Activated B cell treated with CpG ODN at 0.5 μM for 24 hours (primary cell): Measurements from ENCODE around the gene GPR17. TPM values are rescaled to one million over a fixed set of nuclear protein-coding genes. Genes with fewer than 3 reads are reported as not detected.

ENCODE experiments used
- ATAC-seq: fragments of 200-7000 bp; cut with Tn5 transposase; one replicate; pipeline ENCODE4 v1.10.0; 2021; ENCODE audit warnings: low read depth, mild to moderate bottlenecking, moderate library complexity
- CTCF ChIA-PET: fragments of 350-600 bp; sonication (Branson Sonifier 250); formaldehyde crosslinking; loops from one replicate; lab custom pipeline; 2021; ENCODE audit warnings: antibody characterized with exemption; lab: Charles Lee
- POLR2A ChIA-PET: fragments of 350-600 bp; sonication (Branson Sonifier 250); formaldehyde crosslinking; loops from one replicate; lab custom pipeline; 2021; ENCODE audit warnings: antibody characterized with exemption; lab: Charles Lee
- DNase-seq: peaks from one replicate; pipeline ENCODE4 v3.0.0; 2022
- H3K27ac Mint-ChIP-seq: one replicate; pipeline ENCODE4 v1.8.0; 2020; ENCODE audit warnings: mixed read lengths
- H3K27me3 Mint-ChIP-seq: one replicate; pipeline ENCODE4 v1.8.0; 2021; ENCODE audit warnings: mixed read lengths
- H3K36me3 Mint-ChIP-seq: one replicate; pipeline ENCODE4 v1.8.0; 2021; ENCODE audit warnings: low read depth, mixed read lengths
- H3K4me1 Mint-ChIP-seq: one replicate; pipeline ENCODE4 v1.8.0; 2021; ENCODE audit warnings: mixed read lengths
- H3K4me3 Mint-ChIP-seq: one replicate; pipeline ENCODE4 v1.8.0; 2020; ENCODE audit warnings: mild to moderate bottlenecking, mixed read lengths
- H3K9me3 Mint-ChIP-seq: one replicate; pipeline ENCODE4 v1.8.0; 2020; ENCODE audit warnings: mixed read lengths
- CTCF ChIP-seq: fragments of 200-600 bp; IDR thresholded peaks from one replicate; pipeline ENCODE4 v1.8.0; 2022; ENCODE audit warnings: antibody characterized with exemption, mild to moderate bottlenecking
- intact Hi-C: fragments of 100-400 bp; cut with micrococcal nuclease; formaldehyde crosslinking; loops from one replicate; pipeline ENCODE4 v1.15.1; 2024
- total RNA-seq: library from RNA; stranded (reverse); gene quantifications from 2 replicates; pipeline ENCODE4 v1.2.3, GENCODE V29; 2022

The GPR17 gene
- total RNA-seq, 1 donor from 2014 or later, result not detected

GRCh38 chr2:127670055-127670956, 24.4 kb downstream of the GPR17 start:
- ATAC-seq (no peak), DNase-seq (no peak)
- Mint-ChIP-seq H3K27ac (no peak overlapping the region), H3K4me3 (no peak overlapping the region), H3K4me1 (peaks cover 4% of the 10 kb centered on the region), H3K27me3 (peaks cover 44% of the 10 kb centered on the region), H3K9me3 (no peaks in the 10 kb centered on the region), H3K36me3 (no peaks in the 10 kb centered on the region)
- intact Hi-C loops, result no loop called here
- POLR2A ChIA-PET, result interaction anchor here (0.7 kb wide), 1 partner anchor 136 kb away, joined by 3 read pairs; no protein-coding TSS in a partner anchor
- TF ChIP-seq CTCF, result no peak
- CTCF ChIA-PET, result no interaction called here

GRCh38 chr2:127670957-127671290, 25.0 kb downstream of the GPR17 start:
- no peak for TF ChIP-seq CTCF
- ChIA-PET POLR2A (interaction anchor here (0.7 kb wide), 1 partner anchor 135 kb away, joined by 3 read pairs; no protein-coding TSS in a partner anchor), CTCF (no interaction called here)
- Mint-ChIP-seq H3K36me3 (no peaks in the 10 kb centered on the region), H3K9me3 (no peaks in the 10 kb centered on the region), H3K27ac (no peak overlapping the region), H3K4me1 (peaks cover 9% of the 10 kb centered on the region), H3K27me3 (peaks cover 45% of the 10 kb centered on the region), H3K4me3 (no peak overlapping the region)
- intact Hi-C loops, result no loop called here
- no peak for ATAC-seq
- no peak for DNase-seq

- H3K9me3 Mint-ChIP-seq, result no peaks in the 10 kb centered on the region
- DNase-seq (no peak), ATAC-seq (no peak)
- no peak overlapping the region for H3K27ac Mint-ChIP-seq
- intact Hi-C loops, result no loop called here
- ChIA-PET CTCF (no interaction called here), POLR2A (no interaction called here)
- H3K36me3 Mint-ChIP-seq, result no peaks in the 10 kb centered on the region
- TF ChIP-seq CTCF, result no peak
- no peak overlapping the region for H3K4me3 Mint-ChIP-seq
- peaks cover 44% of the 10 kb centered on the region for H3K27me3 Mint-ChIP-seq
- H3K4me1 Mint-ChIP-seq, result peaks cover 11% of the 10 kb centered on the region
These were observed 25.8 kb downstream of the GPR17 start for GRCh38 chr2:127671557-127672302.

GRCh38 chr2:127672341-127673224, 26.6 kb downstream of the GPR17 start:
- TF ChIP-seq CTCF, result no peak
- Mint-ChIP-seq H3K36me3 (no peaks in the 10 kb centered on the region), H3K9me3 (no peaks in the 10 kb centered on the region), H3K27me3 (peaks cover 46% of the 10 kb centered on the region), H3K4me1 (peaks cover 11% of the 10 kb centered on the region), H3K27ac (no peak overlapping the region), H3K4me3 (no peak overlapping the region)
- intact Hi-C loops, result no loop called here
- ATAC-seq (no peak), DNase-seq (no peak)
- POLR2A ChIA-PET, result no interaction called here
- CTCF ChIA-PET, result interaction anchor here (1.0 kb wide), 1 partner anchor 22 kb away, joined by 3 read pairs; no protein-coding TSS in a partner anchor
